NCI-H1930 (cell line): ENCODE results near the gene CNTNAP5.

ENCODE experiments used
- DNase-seq, 2 experiments: peaks; one replicate each; lab custom pipeline; 2025; lab: John Stamatoyannopoulos, UW

The CNTNAP5 gene

DNA sequence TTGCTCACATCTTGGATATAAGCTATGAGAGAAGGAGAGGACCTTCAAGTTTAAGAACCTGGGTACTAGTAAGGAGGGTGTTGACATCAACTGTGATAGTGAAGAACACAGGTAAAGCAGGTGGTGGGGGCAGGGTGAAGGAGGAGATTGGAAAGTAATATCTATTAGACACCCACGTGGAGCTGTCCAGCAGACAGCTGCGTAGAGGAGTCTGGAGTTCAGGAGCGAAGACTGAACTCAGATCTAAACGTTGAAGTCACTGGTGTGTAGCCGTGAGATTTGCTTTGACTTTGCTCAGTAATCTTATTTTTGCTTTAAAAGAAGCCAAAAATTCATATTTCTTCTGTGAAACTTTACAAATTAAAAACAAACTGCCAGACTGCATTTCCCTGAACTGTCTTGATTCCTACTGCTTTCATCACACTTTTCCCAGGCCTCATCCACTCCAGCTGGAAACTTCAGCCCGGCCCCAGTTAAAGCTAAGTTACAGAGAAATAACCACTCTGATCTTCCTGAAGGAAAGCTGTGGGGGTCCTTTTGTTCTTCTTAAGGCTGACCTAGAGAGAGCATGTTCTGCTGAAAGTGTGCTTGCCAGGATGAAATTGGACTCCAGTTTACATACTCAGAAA is 533.3 kb downstream of the CNTNAP5 start:
- no peak for DNase-seq

DNA sequence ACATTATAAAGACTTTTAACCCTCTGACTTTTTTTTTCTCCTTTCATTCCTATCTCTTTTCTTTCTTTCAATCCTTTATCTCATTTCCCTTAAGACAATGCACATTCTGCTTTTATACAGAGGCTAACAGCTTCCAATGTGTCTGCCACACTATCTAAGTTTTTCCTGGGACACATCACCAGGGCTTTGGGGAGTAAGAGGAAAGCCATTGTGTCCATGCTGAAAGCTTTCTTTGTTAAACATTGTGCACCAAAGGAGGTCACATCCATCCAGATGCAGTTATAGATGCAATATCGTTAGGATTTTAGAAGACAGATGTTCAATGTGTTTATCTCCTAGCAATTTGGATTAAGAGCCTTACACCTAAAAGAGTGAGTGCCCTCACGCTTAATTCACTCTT is 534.1 kb downstream of the CNTNAP5 start:
- DNase-seq, result no peak

DNA sequence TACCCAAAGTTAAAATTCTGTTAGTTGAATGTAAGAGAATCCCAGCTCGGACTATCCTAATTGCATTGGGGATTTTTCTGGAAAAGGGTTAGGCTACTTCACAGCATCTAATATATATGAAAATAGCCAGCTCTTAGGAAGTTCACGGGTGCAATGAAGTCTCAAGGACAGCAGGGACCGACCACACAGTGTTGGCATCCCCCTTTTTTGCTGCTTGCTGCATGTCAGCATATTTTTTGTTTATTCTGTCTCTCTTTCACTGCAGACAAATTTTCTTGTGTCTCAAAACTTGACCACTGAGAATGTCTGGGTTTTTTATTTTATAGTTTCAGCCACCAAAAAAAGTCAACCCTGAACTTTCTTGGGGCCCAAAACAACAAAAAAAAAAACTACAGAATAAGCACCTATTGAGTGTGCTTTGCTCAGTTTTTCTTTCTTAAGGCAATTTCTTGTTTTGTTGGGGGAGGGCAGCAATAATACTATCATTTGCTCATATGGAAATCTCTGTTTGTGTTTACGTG is 535.6 kb downstream of the CNTNAP5 start:
- DNase-seq, result no peak

DNA sequence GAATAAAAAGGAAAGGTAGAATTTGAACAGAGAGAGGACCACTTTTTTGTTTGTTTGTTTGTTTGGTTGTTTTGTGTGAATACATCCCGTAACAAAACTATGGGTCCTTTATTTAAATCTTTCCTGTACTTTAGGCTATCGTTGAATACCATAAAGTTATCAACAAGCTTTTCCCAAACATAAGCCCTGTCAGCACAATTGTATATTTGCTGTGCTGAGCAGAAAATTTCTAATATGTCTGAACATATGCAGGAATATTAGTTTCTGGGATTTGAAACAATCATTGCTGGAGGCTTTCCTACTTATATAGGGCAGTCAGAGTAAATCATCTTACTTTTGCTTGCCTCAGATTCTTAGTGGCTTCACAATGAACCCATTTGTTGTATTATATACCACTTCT is 536.4 kb downstream of the CNTNAP5 start:
- DNase-seq, result no peak

DNA sequence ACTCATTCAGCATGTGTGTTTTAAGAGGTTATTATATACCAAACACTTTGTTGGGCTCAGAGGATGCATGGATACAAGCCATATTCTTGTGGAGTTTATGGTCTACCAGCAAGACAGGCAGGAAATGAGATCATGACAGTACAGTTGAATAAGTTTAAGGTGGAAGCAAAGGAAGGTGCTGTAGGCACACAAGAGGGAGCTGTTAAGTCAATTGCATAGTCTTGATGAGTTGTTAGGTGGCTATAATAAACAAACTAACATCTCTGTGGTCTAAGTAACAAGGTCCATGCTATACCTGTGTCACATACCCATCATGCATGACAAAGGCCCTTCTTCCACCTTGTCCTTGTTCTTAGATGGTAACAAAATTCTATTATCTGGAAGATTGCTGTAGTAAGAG is 538.3 kb downstream of the CNTNAP5 start:
- DNase-seq, result no peak

DNA sequence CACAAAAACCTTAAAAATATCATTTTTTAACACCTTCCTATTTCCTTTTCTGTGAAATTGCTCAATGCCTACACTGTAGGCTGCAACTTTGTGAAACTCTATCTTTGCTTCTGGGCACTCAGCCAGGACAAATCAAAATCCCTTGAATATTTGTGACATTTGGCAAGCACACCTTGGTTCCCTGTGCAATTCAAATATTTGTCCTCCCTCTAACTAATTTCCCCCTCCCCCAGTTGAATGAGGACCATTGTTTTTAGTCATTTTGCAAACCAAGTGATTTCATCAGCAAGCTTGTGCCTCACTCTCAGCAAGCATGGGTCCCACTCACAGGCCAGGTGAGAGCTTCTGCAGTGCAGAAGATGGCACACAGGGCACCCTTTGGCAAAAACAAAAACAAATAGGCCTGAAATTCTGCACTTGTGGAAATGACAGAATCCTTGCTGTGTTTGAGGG is 541.5 kb downstream of the CNTNAP5 start:
- peak in 1 of 2 experiments; percentile 52 for DNase-seq

DNA sequence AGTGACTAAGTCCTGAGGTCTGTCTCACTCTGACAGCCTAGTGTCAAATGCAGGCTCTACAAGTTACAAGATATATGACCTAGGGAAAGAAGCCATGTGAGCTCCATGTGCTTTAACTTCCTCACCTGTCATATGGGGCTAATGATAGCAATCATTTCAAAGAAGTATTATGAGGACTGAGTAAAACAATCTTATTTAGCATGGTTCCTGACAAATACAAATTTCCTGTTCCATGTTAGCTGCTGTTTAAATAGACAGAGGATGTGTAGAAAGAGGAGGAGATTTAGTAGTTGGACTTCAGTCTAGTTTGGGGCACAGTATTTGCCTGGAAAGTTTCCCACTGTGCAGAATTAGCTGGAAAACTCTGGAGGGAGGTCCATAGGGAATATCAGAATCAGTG is 545.8 kb downstream of the CNTNAP5 start:
- no peak for DNase-seq

DNA sequence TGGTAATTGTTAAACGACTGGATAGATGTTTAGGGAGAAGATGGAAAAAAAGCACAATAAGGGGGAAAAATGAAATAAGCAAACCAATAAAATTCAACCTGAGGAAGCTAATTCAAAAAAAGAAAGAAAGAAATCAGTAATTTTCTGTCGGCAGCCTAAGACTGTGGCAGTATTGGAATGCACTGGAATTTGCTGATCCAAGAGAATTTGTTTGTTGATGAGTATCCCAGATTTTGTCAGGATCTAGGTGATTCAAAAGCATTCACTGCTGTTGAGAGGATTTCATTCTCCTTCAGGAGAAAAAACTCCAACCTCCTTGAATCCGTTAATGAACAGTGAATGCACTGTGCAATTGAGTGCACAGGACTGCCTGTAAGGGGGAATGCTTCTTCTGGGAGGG is 546.7 kb downstream of the CNTNAP5 start:
- DNase-seq, result no peak

DNA sequence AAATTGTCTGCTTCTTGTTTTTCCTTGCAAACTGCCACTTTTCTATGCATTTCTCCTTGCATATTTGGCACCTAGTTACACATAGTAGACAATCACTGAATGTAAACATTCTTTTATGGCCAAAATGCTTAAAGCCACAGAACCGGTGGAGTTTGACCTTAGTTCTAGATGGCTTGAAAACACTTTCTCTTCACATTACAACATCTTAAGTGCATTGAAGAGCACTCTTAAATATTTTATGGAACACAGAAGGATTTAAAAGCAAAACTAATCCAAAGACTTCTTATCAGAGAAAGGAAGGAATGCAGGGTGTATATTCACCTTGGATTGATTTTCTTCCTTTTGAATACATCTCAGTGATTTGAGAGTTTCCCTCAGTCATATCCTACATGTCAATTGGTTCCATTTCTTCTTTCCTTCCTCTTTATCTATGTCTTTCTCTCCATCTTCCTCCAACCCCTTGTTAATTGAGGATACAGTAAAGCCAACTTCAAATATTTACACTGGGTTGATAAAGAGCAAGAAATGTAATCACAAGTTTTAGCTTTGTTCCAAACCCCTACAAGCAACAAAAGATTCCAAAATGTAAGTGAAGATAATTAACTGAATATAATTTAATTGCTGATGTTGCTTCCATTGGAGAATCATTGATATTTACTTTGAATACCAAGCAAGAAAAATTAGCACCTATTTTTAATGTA is 548.0 kb downstream of the CNTNAP5 start:
- DNase-seq, result no peak

DNA sequence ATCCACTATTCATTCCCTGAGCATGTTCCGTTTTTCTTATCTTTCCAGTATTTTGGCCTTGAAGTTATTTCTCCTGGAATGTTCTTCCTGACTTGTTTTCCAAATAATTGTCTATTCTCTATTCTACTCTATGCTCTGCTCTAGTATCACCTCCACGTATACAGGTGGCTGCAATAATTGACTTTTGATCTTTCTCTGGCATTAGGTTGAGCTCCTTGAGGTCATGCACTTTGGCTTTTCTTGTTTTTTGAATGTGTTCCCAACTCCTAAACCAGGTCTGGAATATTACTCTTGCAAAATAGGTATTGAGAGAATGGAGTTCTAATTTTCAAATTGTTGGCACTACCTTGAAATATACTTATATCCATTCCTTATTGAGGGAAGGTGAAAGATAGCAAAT is 550.4 kb downstream of the CNTNAP5 start:
- no peak for DNase-seq

DNA sequence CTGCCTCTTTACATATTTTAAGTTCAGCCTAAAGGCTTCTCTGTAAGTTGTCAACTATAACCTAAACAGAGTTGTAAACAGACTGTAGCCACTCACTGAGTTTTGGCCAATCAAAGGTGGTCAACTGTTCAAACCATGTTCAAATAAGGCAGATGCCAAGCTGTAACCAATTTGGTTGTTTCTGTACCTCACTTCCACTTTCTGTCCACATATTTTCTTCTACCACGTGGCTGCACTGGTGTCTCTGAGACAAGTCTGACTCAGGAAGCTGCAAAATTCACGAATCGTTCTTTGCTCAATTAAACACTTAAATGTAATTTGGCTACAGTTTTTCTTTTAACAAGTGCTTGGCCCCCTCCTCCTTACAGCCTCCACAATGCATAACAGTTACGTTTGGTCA is 555.2 kb downstream of the CNTNAP5 start:
- no peak for DNase-seq

DNA sequence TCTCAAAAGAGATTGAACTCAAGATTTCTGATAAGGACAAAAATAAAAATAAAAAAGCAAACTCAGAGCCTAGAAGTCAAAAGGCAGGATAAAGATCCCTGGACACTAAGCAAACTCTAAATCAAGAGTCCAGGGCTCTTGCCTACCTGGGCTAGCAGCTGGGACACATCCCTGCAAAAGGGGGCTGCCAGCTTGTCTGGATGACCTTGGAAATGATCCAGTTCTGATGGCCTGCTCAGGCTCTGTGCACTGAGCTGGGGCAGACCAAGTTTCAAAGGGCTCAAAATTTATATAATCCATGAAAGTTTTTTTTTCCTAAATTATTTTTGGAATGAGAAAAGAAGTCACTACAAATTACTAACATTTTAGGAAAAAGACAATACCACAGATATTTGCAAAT is 557.3 kb downstream of the CNTNAP5 start:
- no peak for DNase-seq

DNA sequence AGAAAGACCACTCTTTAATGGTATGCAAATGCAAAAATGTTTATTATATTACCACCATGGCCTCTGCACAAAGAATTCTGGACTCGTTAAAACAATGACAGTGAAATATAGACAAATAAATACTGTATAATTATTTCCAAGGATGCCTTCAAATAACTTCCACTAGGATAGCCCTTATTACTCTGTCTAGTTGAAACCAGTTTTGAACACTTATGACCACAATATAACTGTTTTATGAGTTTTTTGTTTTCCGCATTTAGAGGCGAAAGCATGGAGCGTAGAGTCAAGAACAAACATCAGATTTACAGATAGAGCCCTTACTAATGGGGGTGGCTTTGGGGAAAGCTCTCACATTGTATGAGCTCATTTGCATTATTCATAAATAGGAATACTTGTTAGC is 559.5 kb downstream of the CNTNAP5 start:
- DNase-seq, result no peak

DNA sequence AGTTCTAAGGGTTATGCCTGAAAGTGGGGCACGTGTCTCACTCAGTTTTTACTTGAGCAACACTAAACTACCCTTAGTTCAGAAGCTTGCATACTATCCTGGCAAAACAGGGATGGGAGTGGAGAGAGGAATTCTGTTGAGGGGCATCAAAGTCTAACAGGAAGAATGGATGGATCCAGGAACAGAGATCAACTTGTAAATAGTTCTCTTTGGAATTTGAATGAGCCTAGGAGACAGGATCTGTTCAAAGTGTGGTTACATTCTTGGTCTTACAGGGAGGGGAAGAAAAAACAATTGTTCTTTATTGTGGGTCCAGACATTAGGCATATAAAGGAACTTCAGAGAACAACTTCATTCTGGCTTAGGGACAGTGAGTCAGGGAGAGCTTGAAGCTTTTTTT is 560.2 kb downstream of the CNTNAP5 start:
- DNase-seq, result no peak

DNA sequence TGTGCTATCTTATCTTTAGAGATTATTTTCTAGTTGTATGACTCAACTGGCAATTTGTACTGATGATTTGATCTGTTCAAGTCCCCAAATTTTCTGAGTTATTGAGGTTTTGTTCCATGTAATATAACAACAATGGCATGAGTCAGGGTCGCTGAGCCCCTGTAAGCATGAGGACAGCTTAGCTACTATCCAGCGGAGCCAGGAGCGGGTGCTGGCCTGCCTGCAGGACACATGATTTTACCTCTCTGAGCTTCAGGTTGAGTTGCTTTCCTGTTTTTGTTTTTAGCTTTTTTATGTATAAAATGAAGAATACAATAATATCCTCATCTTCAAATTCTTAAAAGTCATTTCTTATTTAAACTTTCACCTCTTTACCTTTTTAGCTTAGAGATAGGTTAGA is 561.1 kb downstream of the CNTNAP5 start:
- DNase-seq, result no peak

DNA sequence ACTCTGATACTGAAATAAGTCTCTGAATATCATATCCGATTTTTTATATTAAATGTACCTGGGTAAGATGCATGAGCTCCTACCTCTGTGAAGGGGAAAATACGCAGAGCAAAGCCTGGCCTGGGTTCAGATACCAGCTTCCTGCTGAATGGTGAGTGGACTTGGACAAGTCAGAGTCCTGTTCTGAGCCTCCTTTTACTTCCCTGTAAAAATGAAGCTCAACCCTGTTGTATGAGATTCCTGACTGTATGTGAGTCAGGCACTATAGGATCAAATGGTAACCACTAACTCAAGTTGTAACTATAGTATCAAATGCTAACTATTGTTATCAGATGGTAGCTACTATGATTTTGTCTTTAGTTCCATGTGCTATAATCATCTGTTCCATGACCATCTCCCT is 561.7 kb downstream of the CNTNAP5 start:
- DNase-seq, result no peak

DNA sequence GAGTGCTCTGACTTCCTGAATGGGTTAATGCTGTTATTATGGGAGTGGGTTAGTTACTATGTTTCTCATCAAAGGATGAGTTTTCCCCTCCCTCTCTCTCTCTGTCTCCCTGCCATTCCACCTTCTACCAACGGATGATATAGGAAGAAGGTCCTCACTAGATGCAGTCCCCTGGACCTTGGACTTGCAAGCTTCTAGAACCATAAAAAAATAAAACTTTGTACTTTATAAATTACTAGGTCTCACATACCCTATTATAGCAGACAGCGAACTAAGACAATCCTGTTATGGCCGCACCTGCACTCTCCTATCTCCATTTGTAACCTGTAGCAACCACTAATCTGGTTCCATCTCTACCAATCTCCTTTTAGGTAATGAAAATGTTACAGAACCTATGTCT is 564.9 kb downstream of the CNTNAP5 start:
- no peak for DNase-seq

DNA sequence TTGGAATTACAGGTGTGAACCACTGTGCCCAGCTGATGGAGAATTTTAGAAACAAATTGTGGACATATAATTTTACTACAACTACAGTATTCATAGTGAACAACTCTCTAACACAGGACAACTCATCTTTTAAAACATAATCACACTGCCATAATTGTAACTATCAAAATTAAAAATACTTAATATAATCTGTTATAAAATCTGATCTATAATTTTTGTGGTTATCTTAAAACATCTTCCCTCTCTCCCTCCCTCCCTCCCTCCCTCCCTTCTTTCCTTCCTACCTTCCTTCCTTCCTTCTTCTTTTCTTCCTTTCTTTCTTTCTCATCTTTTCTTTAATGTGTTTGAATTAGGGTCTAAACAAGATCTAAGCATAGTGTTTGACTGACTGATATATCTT is 577.7 kb downstream of the CNTNAP5 start:
- no peak for DNase-seq

DNA sequence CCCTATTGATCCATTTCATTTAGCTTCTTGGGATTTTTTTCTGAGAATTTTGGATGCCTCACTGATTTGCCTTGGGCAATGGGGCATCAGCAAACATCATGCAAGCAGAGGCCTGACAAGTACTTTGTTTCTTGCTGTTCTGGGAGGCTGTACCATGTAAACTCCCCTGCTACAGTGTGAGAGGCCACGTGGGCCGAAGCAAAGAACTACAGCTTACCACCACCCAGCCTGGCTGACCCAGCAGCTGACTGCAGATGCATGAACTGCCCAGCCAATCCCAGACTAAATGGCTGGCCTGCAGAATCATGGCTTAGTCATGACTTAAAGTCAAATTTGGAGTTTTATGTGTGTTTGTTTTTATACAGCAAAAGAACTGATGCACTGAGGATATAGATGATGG is 579.9 kb downstream of the CNTNAP5 start:
- DNase-seq, result no peak

DNA sequence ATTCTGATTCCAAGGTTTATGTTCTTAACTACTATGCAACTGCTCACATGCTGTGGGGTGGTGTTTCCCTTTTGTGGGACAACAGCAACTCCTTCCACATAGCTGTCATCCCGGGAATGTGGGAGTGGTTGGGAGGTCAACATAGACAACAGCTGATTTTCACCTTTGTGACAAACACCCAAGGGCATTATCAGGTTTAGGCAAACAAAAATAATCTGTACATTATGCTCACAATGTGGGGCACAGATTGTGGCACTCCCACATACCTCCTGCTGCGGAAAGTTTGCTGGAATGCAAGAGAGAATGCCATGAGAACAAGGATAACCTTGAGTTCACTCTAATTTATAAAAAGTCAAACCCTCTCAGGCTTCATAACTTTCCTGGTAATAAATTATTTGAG is 582.6 kb downstream of the CNTNAP5 start:
- no peak for DNase-seq

DNA sequence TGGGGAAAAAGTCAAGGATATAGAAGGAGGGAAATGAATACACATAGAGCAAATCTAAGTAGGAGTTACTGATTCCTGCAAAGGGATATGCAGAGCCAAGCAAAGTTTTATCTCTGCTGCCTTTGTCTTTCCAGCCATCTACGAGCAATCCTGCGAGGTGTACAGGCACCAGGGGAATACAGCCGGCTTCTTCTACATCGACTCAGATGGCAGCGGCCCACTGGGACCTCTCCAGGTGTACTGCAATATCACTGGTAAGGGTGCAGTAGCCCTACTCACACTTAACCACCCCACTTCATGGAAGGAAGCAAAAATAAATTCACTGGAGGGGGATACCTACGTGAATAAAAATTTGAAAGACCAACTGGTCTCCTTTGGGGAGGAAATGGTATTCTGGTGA is 584.6 kb downstream of the CNTNAP5 start:
- DNase-seq, result no peak

DNA sequence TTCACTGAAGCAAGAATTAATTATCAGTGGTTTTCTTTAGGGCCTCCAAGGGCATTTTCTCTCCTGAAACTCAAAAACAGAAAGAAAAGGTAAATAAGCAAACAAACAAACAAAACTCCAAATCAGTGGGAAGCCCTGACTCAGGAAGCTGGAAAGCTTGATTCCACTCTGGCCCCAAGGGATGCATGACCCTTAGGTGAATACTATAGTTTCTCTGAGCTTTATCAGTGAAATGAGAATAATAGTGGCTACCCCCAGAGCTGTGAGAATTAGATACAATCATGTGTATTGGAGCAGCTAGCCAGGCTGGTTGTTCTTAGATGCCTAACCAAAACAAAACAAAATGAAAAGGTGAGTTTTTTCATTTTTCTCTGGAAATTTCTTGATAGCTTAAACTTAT is 585.1 kb downstream of the CNTNAP5 start:
- DNase-seq, result no peak

DNA sequence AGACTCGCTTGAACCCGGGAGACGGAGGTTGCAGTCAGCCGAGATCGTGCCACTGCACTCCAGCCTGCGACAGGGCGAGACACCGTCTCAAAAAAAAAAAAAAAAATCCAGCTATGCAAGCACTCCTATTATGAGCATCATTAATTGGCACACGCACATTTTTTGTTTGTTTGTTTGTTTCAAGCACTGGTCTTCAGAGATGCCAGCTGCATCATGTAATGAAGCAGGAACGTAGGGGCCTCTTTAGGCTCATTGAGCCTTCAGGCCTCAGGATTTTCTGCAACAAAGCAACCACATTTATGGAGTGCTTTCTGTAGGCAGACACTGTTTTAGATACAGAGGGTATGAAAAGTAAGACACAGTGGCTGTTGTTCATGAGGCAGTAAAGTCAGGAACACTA is 585.8 kb downstream of the CNTNAP5 start:
- DNase-seq, result no peak

DNA sequence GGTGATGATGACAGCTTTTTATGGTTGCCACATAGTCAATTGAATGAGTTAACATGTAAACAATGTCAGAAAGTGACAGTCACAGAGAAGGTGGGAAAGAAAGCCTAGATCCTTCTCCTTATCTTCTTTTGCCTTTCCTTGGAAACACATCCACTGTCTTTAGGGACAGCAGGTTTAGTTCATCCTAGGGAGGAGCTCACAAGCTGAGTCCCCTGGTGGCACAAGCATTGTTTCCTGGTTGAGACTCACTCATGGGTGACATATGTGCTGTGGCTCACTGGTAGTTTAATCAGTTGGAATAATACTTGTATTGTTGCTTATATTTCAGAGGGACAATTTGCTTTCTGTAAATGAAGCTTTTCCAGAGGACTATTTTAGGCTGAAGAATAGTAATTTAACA is 598.5 kb downstream of the CNTNAP5 start:
- no peak for DNase-seq
